GM21360 (cell line): ENCODE measurements around the gene KAZALD1.

Experiments used
- ATAC-seq: cut with Tn5 transposase; IDR thresholded peaks from one replicate; pipeline ENCODE4 v1.9.1; 2021; ENCODE audit warnings: mild to moderate bottlenecking, moderate library complexity; ENCODE audit not compliant: unreplicated experiment

Gene KAZALD1

GRCh38 chr10:101065481-101066145 is 3.8 kb downstream of the KAZALD1 start:
- ATAC-seq, result no peak

DNA sequence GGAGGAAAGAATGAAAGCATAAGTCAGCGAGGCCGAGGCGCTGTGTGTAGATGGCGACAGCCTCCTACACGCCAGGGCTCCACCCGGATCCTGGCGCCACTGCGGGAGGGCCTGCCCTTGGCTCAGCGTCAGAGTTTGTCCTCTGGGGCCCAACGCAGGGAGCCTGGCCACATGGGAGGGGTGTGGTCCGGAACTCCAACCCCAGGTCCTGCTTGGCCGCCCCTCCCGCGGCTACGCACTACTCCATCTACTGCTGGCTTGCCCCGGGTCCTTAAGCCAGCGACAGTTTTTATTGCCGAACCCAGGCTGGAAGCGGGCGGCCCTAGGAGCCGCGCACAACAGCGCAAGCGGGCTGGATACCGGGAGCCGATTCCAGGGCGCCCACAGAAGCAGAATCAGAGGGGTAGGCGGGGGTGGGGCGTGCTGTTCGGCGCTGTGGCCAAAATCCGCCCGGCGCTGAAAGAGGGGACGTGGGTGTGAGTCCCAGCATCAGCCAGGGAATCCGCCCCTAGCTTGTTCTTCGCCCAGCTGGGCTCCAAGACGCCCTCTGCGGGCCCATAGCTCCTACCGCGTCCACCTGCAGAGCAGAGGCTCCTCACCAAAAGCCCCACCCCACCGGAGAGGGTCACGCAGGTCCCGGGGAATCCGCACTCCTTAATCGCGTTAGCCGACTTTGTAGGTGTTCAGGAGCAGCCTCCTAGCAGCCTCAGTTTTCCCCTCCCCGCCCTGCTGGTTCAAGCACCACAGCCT is 4.5 kb downstream of the KAZALD1 start:
- no peak for ATAC-seq

DNA sequence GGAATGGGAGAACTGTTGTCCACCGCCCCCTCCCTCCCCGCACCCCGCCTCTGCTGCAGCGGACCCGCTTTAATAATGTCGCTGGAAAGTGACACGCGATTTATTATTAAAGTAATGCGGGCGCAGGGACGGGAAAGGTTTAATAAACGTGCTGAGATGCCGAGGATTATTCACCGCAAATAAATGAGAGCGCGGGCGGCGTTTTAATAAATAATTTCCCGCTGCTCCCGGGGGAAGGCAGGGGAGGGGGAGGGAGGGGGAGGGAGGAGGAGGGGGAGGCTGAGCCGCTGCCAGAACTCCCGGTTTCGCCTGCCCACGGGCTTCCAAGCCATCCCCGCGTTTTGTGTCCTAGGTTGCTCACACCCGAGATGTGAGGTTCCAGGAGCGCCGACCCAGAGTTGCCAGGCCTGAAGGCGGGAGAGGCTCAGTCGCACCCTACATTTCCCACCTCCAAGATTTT is 5.1 kb downstream of the KAZALD1 start:
- ATAC-seq, result no peak

GRCh38 chr10:101067356-101068083 is 5.7 kb downstream of the KAZALD1 start:
- ATAC-seq, result no peak

- no peak for ATAC-seq
Observed at GRCh38 chr10:101069441-101069840, 7.7 kb downstream of the KAZALD1 start.

DNA sequence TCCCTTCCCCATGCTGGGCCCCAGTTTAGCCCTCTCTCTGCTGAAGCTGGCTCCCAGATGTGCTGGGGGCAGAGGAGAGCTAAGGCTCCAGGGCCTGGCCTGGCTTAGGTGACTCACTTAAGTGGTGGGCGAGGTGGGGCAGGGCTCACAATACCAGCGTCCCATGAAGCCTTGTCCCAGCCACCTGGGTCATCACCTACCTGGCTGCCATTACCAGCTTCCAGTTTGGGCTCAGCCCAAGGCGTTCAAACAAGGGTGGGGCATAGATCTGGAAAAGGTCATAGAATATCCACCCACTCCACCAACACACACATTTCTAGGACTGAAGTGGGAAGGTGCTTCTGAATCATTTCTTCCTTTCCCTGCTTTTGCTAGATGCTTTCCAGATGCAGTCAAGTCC is 8.3 kb downstream of the KAZALD1 start:
- ATAC-seq, result no peak

DNA sequence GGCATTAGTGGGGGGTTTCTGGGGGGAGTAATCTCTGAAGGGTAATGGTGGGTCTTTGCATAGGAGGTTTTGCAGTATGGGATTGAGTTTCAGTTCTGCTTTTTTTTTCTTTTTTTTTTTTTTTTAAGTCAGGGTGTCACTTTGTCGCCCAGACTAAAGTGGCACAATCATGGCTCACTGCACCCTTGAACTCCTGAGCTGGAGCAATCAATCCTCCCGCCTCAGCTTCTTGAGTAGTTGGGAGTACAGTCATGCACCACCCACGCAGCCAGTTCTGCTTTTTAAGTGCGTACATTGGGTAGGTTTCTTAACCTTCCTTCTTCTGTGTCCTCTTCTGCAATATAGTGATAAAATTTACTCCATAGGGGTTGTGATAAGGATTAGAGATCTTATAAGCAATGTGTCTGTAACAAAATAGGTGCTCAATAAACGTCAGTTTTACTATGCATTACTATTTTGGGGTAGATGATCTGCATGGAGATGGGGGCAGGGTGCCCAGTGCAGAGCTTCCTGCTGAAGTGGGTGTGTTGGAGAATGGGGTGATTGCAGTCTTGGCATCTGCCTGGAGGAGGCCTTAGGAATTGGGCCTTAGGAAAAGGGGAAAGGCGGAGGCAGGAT is 9.6 kb downstream of the KAZALD1 start:
- ATAC-seq, result no peak

GRCh38 chr10:101071885-101072433 is 10.2 kb downstream of the KAZALD1 start:
- no peak for ATAC-seq

DNA sequence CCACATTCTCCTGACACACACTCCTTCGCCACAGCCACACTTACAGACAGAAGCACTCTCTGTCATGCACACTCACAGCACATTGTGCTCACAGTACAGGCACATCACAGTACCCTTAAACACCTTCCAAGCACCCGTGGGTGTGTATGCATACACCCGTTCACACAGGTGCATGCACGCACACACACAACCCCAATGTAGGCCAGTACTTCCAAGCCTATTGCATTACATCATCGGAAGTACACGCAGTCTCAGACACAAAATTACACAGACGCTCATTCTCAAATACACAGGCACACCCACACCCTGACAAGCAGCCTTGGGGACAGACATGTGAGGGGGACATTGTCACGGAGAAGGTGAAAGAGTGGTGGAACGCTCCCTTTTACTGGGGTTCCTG is 11.1 kb downstream of the KAZALD1 start:
- no peak for ATAC-seq

- ATAC-seq, result no peak
Observed at GRCh38 chr10:101073631-101074030, 11.8 kb downstream of the KAZALD1 start.

- ATAC-seq, result no peak
Observed at GRCh38 chr10:101075775-101076174, 14.0 kb downstream of the KAZALD1 start.

DNA sequence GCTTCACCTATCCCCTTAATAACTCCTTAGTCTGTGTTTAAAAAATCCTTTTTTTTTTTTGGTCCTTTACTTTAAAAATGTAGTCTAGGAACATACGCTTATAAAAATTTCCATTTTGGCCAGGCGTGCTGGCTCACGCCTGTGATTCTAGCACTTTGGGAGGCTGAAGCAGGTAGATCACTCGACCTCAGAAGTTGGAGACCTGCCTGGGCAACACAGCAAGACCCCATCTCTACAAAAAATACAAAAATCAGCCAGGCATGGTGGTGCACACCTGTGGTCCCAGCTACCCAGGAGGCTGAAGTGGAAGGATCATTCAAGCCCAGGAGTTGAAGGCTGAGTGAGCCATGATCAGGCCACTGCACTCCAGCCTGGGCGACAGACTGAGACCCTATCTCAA is 14.8 kb downstream of the KAZALD1 start:
- ATAC-seq, result no peak

DNA sequence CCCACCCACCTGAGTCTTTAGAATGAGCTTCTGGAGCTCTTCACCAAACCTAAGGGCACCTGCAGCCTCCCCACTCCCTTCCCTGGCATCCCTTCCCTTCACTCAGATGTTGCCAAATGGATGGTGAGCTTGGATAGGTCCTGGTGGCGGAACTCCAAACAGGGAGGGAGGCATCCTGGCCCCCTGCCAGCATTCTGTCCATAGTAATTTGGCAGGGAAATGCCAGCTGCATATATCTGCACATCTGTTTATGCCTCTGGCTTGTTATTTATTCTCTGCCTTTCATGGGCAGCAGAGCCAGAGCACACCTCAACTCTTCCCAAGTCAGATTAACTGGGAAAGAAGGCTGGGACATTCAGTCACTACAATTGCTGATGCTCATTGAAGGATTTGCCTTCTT is 18.1 kb downstream of the KAZALD1 start:
- ATAC-seq, result no peak

DNA sequence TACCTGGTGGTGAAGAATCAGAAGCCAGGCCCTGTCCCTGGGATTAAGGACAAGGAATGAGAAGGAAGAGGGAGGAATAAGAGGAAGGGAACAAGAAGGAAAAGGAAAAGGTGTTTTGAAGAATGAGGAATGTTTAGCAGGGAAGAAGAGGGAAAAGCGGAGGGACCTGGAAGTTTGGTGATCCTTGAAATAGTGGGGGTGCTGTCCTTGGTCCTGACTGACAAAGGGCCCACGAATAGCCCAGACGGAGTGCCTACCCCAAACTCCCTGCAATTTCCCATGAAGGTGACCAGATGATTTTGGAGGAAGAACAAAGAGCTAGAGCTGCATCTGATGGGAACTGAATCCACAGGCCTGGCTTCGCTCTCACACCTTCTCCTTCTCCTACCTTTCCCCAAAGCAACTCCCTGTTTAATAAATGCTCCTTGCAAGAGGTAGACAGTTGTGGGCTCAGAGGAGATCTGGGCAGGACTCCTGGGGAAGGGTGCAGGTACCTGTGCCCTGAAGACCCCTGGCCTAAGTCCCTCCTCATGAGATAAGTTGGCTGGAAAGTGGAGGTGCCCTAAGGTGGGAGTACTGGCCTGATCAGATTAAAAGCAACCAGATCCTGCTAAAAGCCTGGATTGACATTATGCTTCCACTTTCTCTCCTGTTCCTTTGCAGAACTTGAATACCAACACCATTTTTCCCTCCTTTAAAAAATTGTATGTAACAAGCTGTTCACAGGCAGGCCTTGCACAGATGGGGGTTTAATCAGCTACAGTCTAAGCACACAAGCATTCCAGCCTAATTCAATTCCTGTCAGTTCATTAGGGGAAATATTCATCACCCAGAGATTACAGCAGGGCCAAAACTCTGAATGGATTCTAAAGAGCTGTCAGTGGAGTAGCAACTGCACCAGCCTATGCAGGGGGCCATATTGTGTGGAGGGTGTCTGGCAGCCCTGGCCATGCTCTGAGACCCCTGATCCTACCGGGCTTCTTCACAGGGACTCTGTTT is 19.4 kb downstream of the KAZALD1 start:
- ATAC-seq, result no peak

DNA sequence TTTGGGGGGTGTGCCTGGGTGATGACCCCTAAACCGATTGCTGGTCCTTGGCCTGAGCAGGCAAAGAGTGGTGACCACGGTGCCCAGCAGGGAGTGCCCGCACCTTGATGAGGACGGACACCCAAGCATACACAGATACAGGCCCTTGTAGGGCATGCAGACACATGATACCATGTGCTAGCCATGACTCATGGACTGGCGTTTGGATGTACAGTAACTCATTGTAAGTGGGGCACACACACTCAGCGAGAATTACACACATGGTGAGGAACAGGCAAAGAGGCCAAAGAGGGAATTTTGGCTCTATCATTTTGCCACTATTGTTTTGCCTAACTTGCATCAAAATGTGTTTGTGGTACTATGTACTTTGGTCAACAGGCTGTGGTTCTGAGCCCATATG is 24.1 kb downstream of the KAZALD1 start:
- no peak for ATAC-seq

DNA sequence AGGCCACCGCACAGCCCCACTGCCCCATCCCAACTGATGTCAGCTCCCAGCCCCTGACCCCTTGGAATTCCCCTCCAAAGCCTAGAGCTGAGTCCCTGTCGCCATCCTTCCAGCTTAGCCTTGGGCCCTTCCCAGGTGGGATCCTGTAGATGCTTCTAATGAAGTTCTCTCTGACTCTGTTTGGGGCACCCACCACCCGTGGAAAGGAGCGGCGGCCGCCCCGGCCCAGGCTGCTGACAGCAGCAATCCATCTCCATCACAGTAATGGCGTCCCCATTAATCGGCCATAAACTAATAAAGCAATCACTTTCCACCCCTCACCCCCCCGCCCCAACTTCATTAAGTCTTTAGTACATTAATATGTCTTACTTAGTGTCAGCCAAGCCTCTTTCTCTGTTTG is 25.6 kb downstream of the KAZALD1 start:
- no peak for ATAC-seq

GRCh38 chr10:101087965-101088364 is 26.2 kb downstream of the KAZALD1 start:
- no peak for ATAC-seq

DNA sequence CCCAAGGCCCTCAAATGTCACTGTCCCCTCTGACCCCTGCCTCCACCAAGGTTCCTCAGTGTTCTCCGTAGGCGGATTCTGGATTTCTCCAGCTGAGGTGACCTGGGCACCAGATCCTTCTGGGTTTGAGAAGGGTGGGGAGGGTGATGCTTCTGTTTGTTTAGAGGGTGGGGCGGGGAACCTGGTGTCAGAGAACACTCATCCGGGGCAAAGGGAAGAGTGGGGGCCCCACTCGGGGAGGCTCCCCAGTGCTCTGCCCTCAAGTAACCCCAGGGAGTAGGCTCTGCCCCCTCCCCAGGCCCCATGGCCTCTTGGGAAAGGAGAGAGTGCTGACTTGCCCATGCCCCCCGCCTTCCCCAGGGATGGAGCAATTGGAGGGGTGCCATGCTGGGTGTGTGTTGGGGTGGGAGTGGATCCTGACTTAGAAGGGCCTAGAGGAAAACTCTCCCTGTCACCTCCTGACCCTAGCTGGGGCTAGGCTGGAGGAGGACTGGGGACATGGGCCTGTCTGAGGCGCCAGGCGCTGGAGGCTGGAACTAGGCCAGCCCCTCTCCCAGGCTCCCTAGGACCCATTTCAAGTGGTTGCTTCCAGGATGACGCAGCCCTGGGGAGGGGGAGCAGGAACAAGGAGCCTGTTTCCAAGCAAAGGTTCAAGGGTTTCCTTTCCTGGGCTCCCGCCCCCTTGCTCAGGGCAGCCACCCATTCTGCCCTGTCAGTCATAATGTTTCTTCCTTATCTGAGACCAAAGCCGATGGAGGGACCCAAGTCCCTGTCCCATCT is 27.9 kb downstream of the KAZALD1 start:
- ATAC-seq, result no peak

DNA sequence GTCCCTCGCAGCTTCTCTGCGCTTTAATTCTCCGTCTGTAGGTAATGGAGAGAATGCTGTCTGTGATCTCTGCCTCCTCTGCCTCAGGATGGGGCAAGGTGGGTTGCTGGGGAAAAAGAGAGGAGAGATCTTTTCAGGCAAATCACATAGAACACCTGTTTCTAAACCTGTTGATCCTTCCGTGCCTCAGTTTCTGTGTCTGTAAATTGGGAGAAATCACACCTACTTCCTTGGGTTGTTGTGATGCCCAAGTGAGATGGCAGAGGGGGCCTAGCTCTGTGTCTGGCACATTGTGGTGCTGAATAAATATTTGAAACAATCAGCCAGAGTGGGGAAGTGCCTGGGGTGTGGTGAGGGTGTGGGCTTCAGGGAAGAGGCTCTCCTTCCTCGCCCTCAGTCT is 28.8 kb downstream of the KAZALD1 start:
- ATAC-seq, result no peak
